ENCODE measurements around the gene PUM1.

Gene PUM1

GRCh38 chr1:30997463-30998057, 68.0 kb downstream of the PUM1 start:
- no peaks in the 10 kb centered on the region for H3K4me1 ChIP-seq (ENCODE audit: control insufficient read depth, low read length)
- no peaks in the 10 kb centered on the region for H3K9me3 ChIP-seq (ENCODE audit: control insufficient read depth, insufficient read depth, low read length)
- H3K4me3 ChIP-seq (ENCODE audit: low read length) = no peak overlapping the region
- no peaks in the 10 kb centered on the region for H3F3A ChIP-seq (ENCODE audit: control insufficient read depth, insufficient read depth)
- H3K9me2 ChIP-seq (replicated peaks; ENCODE audit: control insufficient read depth, low read length) = no peaks in the 10 kb centered on the region
- 0 out of 2 replicates have a peak, but pooled peaks cover 10% of the 10 kb centered on the region for H4K20me1 ChIP-seq (ENCODE audit: control insufficient read depth, insufficient read depth, low read depth, low read length)
- TF ChIP-seq EZH2phosphoT487 (IDR thresholded peaks at IDR 0.05; ENCODE audit: borderline replicate concordance, low read length) (no peak), CTCF (IDR thresholded peaks at IDR 0.05; ENCODE audit: low read depth, low read length, poor library complexity, severe bottlenecking) (no peak)
- peaks cover 89% of the 10 kb centered on the region for H3K79me2 ChIP-seq (ENCODE audit: control insufficient read depth, low read length)
- no peak overlapping the region for H3K27ac ChIP-seq (ENCODE audit: low read depth, low read length)
- no peak overlapping the region for H3K4me2 ChIP-seq (ENCODE audit: low read length)
- H3K36me3 ChIP-seq (ENCODE audit: control insufficient read depth, low read length) = peaks cover 81% of the 10 kb centered on the region
- no peaks in the 10 kb centered on the region for H3K27me3 ChIP-seq (ENCODE audit: control insufficient read depth, low read length)

GRCh38 chr1:30995990-30996612, 69.4 kb downstream of the PUM1 start:
- H3K27me3 ChIP-seq (ENCODE audit: control insufficient read depth, low read length) = no peaks in the 10 kb centered on the region
- H3K36me3 ChIP-seq (ENCODE audit: control insufficient read depth, low read length) = peaks cover 86% of the 10 kb centered on the region
- no peak overlapping the region for H3K4me3 ChIP-seq (ENCODE audit: low read length)
- no peak overlapping the region for H3K27ac ChIP-seq (ENCODE audit: low read depth, low read length)
- H3K9me2 ChIP-seq (replicated peaks; ENCODE audit: control insufficient read depth, low read length) = no peaks in the 10 kb centered on the region
- peaks cover 92% of the 10 kb centered on the region for H3K79me2 ChIP-seq (ENCODE audit: control insufficient read depth, low read length)
- no peaks in the 10 kb centered on the region for H3F3A ChIP-seq (ENCODE audit: control insufficient read depth, insufficient read depth)
- TF ChIP-seq EZH2phosphoT487 (IDR thresholded peaks at IDR 0.05; ENCODE audit: borderline replicate concordance, low read length) (no peak), CTCF (IDR thresholded peaks at IDR 0.05; ENCODE audit: low read depth, low read length, poor library complexity, severe bottlenecking) (no peak)
- H3K4me2 ChIP-seq (ENCODE audit: low read length) = no peak overlapping the region
- no peaks in the 10 kb centered on the region for H3K9me3 ChIP-seq (ENCODE audit: control insufficient read depth, insufficient read depth, low read length)
- H3K4me1 ChIP-seq (ENCODE audit: control insufficient read depth, low read length) = no peaks in the 10 kb centered on the region
- peaks cover 10% of the 10 kb centered on the region; the same call in 1 of the 2 replicates for H4K20me1 ChIP-seq (ENCODE audit: control insufficient read depth, insufficient read depth, low read depth, low read length)

GRCh38 chr1:30991862-30992606, 73.5 kb downstream of the PUM1 start:
- no peak overlapping the region for H3K4me2 ChIP-seq (ENCODE audit: low read length)
- H3K9me3 ChIP-seq (ENCODE audit: control insufficient read depth, insufficient read depth, low read length) = no peaks in the 10 kb centered on the region
- H3K27ac ChIP-seq (ENCODE audit: low read depth, low read length) = no peak overlapping the region
- H3K4me1 ChIP-seq (ENCODE audit: control insufficient read depth, low read length) = peaks cover 11% of the 10 kb centered on the region; the same call in 1 of the 2 replicates
- no peak for TF ChIP-seq EZH2phosphoT487 (IDR thresholded peaks at IDR 0.05; ENCODE audit: borderline replicate concordance, low read length)
- TF ChIP-seq CTCF (IDR thresholded peaks at IDR 0.05; ENCODE audit: low read depth, low read length, poor library complexity, severe bottlenecking) = no peak
- no peaks in the 10 kb centered on the region for H3K9me2 ChIP-seq (replicated peaks; ENCODE audit: control insufficient read depth, low read length)
- peaks cover 28% of the 10 kb centered on the region; the same call in 1 of the 2 replicates for H4K20me1 ChIP-seq (ENCODE audit: control insufficient read depth, insufficient read depth, low read depth, low read length)
- H3K79me2 ChIP-seq (ENCODE audit: control insufficient read depth, low read length) = peaks cover 99% of the 10 kb centered on the region
- H3F3A ChIP-seq (ENCODE audit: control insufficient read depth, insufficient read depth) = no peaks in the 10 kb centered on the region
- H3K36me3 ChIP-seq (ENCODE audit: control insufficient read depth, low read length) = peaks cover 89% of the 10 kb centered on the region
- H3K27me3 ChIP-seq (ENCODE audit: control insufficient read depth, low read length) = no peaks in the 10 kb centered on the region
- no peak overlapping the region for H3K4me3 ChIP-seq (ENCODE audit: low read length)
